ENCODE data around the gene CLCN7.

CLCN7 gene

GRCh38 chr16:1431497-1432270 is 43.1 kb downstream of the CLCN7 start:
- DNase-seq (ENCODE audit: low read depth in 2 of 2), result no peak

GRCh38 chr16:1430759-1431496 is 43.9 kb downstream of the CLCN7 start, which contains the start of gene PERCC1:
Gene PERCC1 (plus strand): TSS chr16:1431078. CDS start chr16:1432594, 1,516 bp downstream.
- no peak for DNase-seq (ENCODE audit: low read depth in 2 of 2)

GRCh38 chr16:1430214-1430758 is 44.5 kb downstream of the CLCN7 start:
- DNase-seq (ENCODE audit: low read depth in 2 of 2), result no peak

- no peak for DNase-seq (ENCODE audit: low read depth in 2 of 2)
Observed at GRCh38 chr16:1429631-1430030, 45.2 kb downstream of the CLCN7 start.

GRCh38 chr16:1429012-1429411 is 45.8 kb downstream of the CLCN7 start:
- no peak for DNase-seq (ENCODE audit: low read depth in 2 of 2)

GRCh38 chr16:1428511-1428910 is 46.3 kb downstream of the CLCN7 start:
- no peak for DNase-seq (ENCODE audit: low read depth in 2 of 2)

GRCh38 chr16:1427473-1428461 is 47.1 kb downstream of the CLCN7 start:
- no peak for DNase-seq (ENCODE audit: low read depth in 2 of 2)

GRCh38 chr16:1426734-1427471 is 47.9 kb downstream of the CLCN7 start:
- no peak for DNase-seq (ENCODE audit: low read depth in 2 of 2)

- no peak for DNase-seq (ENCODE audit: low read depth in 2 of 2)
Observed at GRCh38 chr16:1425616-1426370, 49.0 kb downstream of the CLCN7 start.

GRCh38 chr16:1424028-1424427 is 50.8 kb downstream of the CLCN7 start:
- DNase-seq (ENCODE audit: low read depth in 2 of 2), result no peak

GRCh38 chr16:1422076-1422475 is 52.8 kb downstream of the CLCN7 start:
- no peak for DNase-seq (ENCODE audit: low read depth in 2 of 2)

GRCh38 chr16:1420111-1420539 is 54.7 kb downstream of the CLCN7 start:
- DNase-seq (ENCODE audit: low read depth in 2 of 2), result no peak

GRCh38 chr16:1416521-1416941 is 58.3 kb downstream of the CLCN7 start:
- DNase-seq (ENCODE audit: low read depth in 2 of 2), result no peak

GRCh38 chr16:1414532-1415260 is 60.1 kb downstream of the CLCN7 start, which contains the start of gene UNKL:
Gene UNKL (minus strand): TSS chr16:1414704. CDS start chr16:1414691, 13 bp downstream.
- DNase-seq (ENCODE audit: low read depth in 2 of 2), result peak; percentile 64 to 66

GRCh38 chr16:1413684-1414531 is 60.9 kb downstream of the CLCN7 start:
- peak; percentile 24 to 25 for DNase-seq (ENCODE audit: low read depth in 2 of 2)

GRCh38 chr16:1412847-1413246 is 62.0 kb downstream of the CLCN7 start:
- no peak for DNase-seq (ENCODE audit: low read depth in 2 of 2)

- peak; percentile 91 to 94 for DNase-seq (ENCODE audit: low read depth in 2 of 2)
Observed at GRCh38 chr16:1408171-1408837, 66.5 kb downstream of the CLCN7 start.

GRCh38 chr16:1407753-1408152 is 67.1 kb downstream of the CLCN7 start:
- no peak for DNase-seq (ENCODE audit: low read depth in 2 of 2)
